ENCODE measurements around the gene TMEM108. TPM values are rescaled to one million over a fixed set of nuclear protein-coding genes. Genes with fewer than 3 reads are reported as not detected.

TMEM108 gene
- total and polyA plus RNA-seq, 2 donors (not counting 1 experiment from before 2014, with no cell fraction given), result 0.10 to 0.17 TPM

DNA sequence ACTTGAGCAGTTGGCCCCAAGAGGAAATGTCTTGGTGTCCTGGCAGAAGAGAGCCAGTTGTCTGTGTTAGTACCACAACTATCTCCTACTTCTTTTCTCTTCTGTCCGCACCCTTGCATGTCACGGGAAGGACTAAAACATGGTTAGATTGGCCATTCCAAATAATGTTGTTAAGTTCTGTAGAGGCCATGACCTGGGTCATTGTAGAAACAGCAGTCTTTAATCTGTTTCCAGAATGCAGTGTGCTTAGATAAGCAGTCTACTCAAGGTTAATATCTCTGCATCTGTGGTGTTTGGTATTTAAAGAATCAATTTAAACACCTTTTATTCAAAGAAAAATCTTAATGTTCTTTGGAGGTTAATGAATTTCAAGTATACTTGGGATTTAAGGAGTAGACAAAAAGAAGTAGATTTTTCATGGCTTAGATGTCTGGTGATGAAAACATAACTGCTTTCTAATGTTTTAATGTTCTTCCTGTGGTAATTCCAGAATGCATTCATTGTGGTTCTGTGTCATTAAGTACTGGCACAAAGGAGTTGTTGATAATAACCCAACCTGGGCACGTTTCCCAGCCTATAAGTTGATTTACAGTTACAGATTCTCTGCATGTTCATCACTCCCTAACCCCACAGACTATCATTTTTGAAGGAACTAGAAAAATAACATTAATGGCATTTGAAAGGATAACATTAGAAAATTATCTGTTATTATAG lies 58.9 kb downstream of the TMEM108 start:
- TF ChIP-seq, protein P1, sequence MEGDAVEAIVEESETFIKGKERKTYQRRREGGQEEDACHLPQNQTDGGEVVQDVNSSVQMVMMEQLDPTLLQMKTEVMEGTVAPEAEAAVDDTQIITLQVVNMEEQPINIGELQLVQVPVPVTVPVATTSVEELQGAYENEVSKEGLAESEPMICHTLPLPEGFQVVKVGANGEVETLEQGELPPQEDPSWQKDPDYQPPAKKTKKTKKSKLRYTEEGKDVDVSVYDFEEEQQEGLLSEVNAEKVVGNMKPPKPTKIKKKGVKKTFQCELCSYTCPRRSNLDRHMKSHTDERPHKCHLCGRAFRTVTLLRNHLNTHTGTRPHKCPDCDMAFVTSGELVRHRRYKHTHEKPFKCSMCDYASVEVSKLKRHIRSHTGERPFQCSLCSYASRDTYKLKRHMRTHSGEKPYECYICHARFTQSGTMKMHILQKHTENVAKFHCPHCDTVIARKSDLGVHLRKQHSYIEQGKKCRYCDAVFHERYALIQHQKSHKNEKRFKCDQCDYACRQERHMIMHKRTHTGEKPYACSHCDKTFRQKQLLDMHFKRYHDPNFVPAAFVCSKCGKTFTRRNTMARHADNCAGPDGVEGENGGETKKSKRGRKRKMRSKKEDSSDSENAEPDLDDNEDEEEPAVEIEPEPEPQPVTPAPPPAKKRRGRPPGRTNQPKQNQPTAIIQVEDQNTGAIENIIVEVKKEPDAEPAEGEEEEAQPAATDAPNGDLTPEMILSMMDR (conservative IDR thresholded peaks at IDR 0.05 in 1 of 2, IDR thresholded peaks at IDR 0.05 in 1 of 2; ENCODE audit: low read depth in 1 of 2, low read length in 2 of 2), result no peak
- TF ChIP-seq EZH2 (IDR thresholded peaks at IDR 0.05; ENCODE audit: low read length, missing control alignments), result no peak
- Histone ChIP-seq H3K9ac (ENCODE audit: insufficient read depth, low read length) (no peak overlapping the region), H3K36me3 (ENCODE audit: control insufficient read depth, insufficient read depth, low read length) (no peaks in the 10 kb centered on the region), H3K4me2 (ENCODE audit: extremely low read depth, insufficient read depth, low read length) (no peak overlapping the region), H2AFZ (ENCODE audit: low read length) (no peak overlapping the region), H3K9me3 (ENCODE audit: control insufficient read depth, insufficient read depth, low read depth, low read length) (no peaks in the 10 kb centered on the region), H3K27ac (ENCODE audit: insufficient read depth, low read length) (no peak overlapping the region), H3K79me2 (ENCODE audit: control insufficient read depth, insufficient read depth, low read length) (no peaks in the 10 kb centered on the region), H4K20me1 (ENCODE audit: control insufficient read depth, extremely low read depth, insufficient read depth, low read length) (no peaks in the 10 kb centered on the region), H3K4me1 (ENCODE audit: control insufficient read depth, extremely low read depth, insufficient read depth, low read length) (no peaks in the 10 kb centered on the region), H3K4me3 (replicated peaks in 1 of 4; ENCODE audit: control extremely low read depth in 1 of 4, insufficient read depth in 1 of 4, low read depth in 3 of 4, low read length in 4 of 4) (no peak overlapping the region), H3K27me3 (ENCODE audit: control insufficient read depth, insufficient read depth, low read length) (no peaks in the 10 kb centered on the region)
- DNase-seq (ENCODE audit: low read depth in 2 of 2), result peak; percentile 77 to 88

DNA sequence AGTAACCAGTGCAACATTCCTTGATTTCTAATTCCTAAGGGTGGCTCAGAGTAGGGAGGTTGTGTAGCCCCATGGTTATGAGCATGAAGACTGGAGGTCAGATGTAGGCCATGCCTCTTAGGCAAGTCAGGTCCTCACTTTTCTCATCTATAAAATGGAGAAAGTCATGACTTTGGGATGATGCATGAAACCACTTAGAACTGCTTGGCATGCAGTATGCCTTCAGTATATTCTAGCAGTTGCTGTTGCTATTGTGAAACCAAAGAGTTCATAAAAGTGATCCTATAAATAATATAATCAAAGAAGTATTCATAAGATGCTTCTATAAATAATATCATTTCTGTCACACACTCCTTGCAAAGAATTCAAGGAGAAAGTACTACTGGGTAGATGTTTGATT lies 65.5 kb downstream of the TMEM108 start:
- no peak overlapping the region for H2AFZ ChIP-seq (ENCODE audit: low read length)

DNA sequence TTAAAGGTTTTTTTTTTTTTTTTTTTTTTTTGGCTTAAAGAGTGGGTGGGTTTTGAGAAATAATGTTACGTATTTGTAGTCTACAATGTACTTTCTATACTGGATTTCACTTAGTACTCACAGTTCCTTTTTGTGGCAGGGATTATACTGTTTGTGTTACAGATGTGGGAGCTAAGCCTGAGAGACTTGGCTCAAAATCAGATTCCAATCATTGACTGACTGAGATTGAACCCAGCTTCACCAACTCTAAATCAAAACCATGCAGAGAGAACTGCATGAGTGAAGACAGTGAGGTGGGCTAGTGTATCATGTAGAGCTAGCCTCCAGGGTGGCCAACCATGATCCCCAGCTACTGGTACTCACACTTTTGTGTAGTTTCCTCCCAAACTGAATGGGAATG lies 68.0 kb downstream of the TMEM108 start:
- Histone ChIP-seq H4K20me1 (ENCODE audit: control insufficient read depth, extremely low read depth, insufficient read depth, low read length) (no peaks in the 10 kb centered on the region), H3K9me3 (ENCODE audit: control insufficient read depth, insufficient read depth, low read depth, low read length) (no peaks in the 10 kb centered on the region), H3K4me3 (replicated peaks in 1 of 4; ENCODE audit: control extremely low read depth in 1 of 4, insufficient read depth in 1 of 4, low read depth in 3 of 4, low read length in 4 of 4) (no peak overlapping the region), H3K4me2 (ENCODE audit: extremely low read depth, insufficient read depth, low read length) (no peak overlapping the region), H3K9ac (ENCODE audit: insufficient read depth, low read length) (no peak overlapping the region), H3K27ac (ENCODE audit: insufficient read depth, low read length) (no peak overlapping the region), H3K27me3 (ENCODE audit: control insufficient read depth, insufficient read depth, low read length) (no peaks in the 10 kb centered on the region), H2AFZ (ENCODE audit: low read length) (no peak overlapping the region), H3K79me2 (ENCODE audit: control insufficient read depth, insufficient read depth, low read length) (no peaks in the 10 kb centered on the region), H3K4me1 (ENCODE audit: control insufficient read depth, extremely low read depth, insufficient read depth, low read length) (no peaks in the 10 kb centered on the region), H3K36me3 (ENCODE audit: control insufficient read depth, insufficient read depth, low read length) (no peaks in the 10 kb centered on the region)
- DNase-seq (ENCODE audit: low read depth in 2 of 2), result peak in 1 of 2 donors; percentile 59
- TF ChIP-seq EZH2 (IDR thresholded peaks at IDR 0.05; ENCODE audit: low read length, missing control alignments), result no peak
- TF ChIP-seq, protein P1 (conservative IDR thresholded peaks at IDR 0.05 in 1 of 2, IDR thresholded peaks at IDR 0.05 in 1 of 2; ENCODE audit: low read depth in 1 of 2, low read length in 2 of 2), result no peak

More for the DNA sequence above, 65.5 kb downstream of the TMEM108 start:
- no peaks in the 10 kb centered on the region for H3K36me3 ChIP-seq (ENCODE audit: control insufficient read depth, insufficient read depth, low read length)
- no peak overlapping the region for H3K9ac ChIP-seq (ENCODE audit: insufficient read depth, low read length)
- no peak for DNase-seq (ENCODE audit: low read depth in 2 of 2)
- no peaks in the 10 kb centered on the region for H3K4me1 ChIP-seq (ENCODE audit: control insufficient read depth, extremely low read depth, insufficient read depth, low read length)
- H3K27ac ChIP-seq (ENCODE audit: insufficient read depth, low read length), result no peak overlapping the region
- no peaks in the 10 kb centered on the region for H3K79me2 ChIP-seq (ENCODE audit: control insufficient read depth, insufficient read depth, low read length)
- H3K4me2 ChIP-seq (ENCODE audit: extremely low read depth, insufficient read depth, low read length), result no peak overlapping the region
- TF ChIP-seq, protein P1 (conservative IDR thresholded peaks at IDR 0.05 in 1 of 2, IDR thresholded peaks at IDR 0.05 in 1 of 2; ENCODE audit: low read depth in 1 of 2, low read length in 2 of 2), result no peak
- TF ChIP-seq EZH2 (IDR thresholded peaks at IDR 0.05; ENCODE audit: low read length, missing control alignments), result no peak
- H3K27me3 ChIP-seq (ENCODE audit: control insufficient read depth, insufficient read depth, low read length), result no peaks in the 10 kb centered on the region
- no peaks in the 10 kb centered on the region for H4K20me1 ChIP-seq (ENCODE audit: control insufficient read depth, extremely low read depth, insufficient read depth, low read length)
- H3K9me3 ChIP-seq (ENCODE audit: control insufficient read depth, insufficient read depth, low read depth, low read length), result no peaks in the 10 kb centered on the region
- no peak overlapping the region for H3K4me3 ChIP-seq (replicated peaks in 1 of 4; ENCODE audit: control extremely low read depth in 1 of 4, insufficient read depth in 1 of 4, low read depth in 3 of 4, low read length in 4 of 4)
